ENCODE results near the gene PDLIM5. TPM values are rescaled to one million over a fixed set of nuclear protein-coding genes. Genes with fewer than 3 reads are reported as not detected.

Gene PDLIM5
- total RNA-seq, 1 experiment from 2014 or later, result 58.0 TPM

- H3K9ac ChIP-seq (ENCODE audit: extremely low read depth, insufficient read length, low read length), result no peak overlapping the region
- H3K4me2 ChIP-seq (ENCODE audit: insufficient read depth, insufficient read length, low read length), result no peak overlapping the region
- no peak overlapping the region for H2BK120ac ChIP-seq (ENCODE audit: low read depth, low read length, poor library complexity, severe bottlenecking)
- H2BK12ac ChIP-seq (ENCODE audit: insufficient read length, low read depth, low read length), result no peak overlapping the region
- WGBS (ENCODE audit: extremely low coverage, insufficient read length, low lambda C conversion rate), result no CpG with 5 or more reads among the region's 5 CpGs
- no peaks in the 10 kb centered on the region for H3K23me2 ChIP-seq (ENCODE audit: insufficient read length, low read depth, low read length, poor library complexity, severe bottlenecking)
- Mint-ChIP-seq H3K4me3 (no peak overlapping the region), H3K9me3 (no peaks in the 10 kb centered on the region), H3K27ac (0 out of 7 replicates have a peak overlapping the region, but pooled peaks of 1 of the 3 experiments have one; percentile 0), H3K27me3 (ENCODE audit: low read depth) (no peaks in the 10 kb centered on the region), H3K36me3 (ENCODE audit: insufficient read depth in 1 of 3, low read depth in 3 of 3) (no peaks in the 10 kb centered on the region), H3K4me1 (no peaks in the 10 kb centered on the region)
- no peak overlapping the region for H3K23ac ChIP-seq (ENCODE audit: insufficient read length, low read depth, low read length)
- no peaks in the 10 kb centered on the region for H3K27me3 ChIP-seq (ENCODE audit: insufficient read depth, low read length)
- no peak overlapping the region for H2AK5ac ChIP-seq (ENCODE audit: insufficient read length, low read length)
- H3K4ac ChIP-seq (ENCODE audit: low read depth, low read length), result no peak overlapping the region
- H2BK5ac ChIP-seq (ENCODE audit: insufficient read length, low read length), result no peak overlapping the region
- H3K79me1 ChIP-seq (ENCODE audit: insufficient read depth, low read depth, low read length, poor library complexity, severe bottlenecking), result peaks cover 4% of the 10 kb centered on the region
- no peak for DNase-seq
- no peaks in the 10 kb centered on the region for H3K9me3 ChIP-seq (ENCODE audit: control insufficient read depth, low read depth, low read length)
- H4K20me1 ChIP-seq (ENCODE audit: control insufficient read depth, insufficient read depth, insufficient read length), result no peaks in the 10 kb centered on the region
- no peaks in the 10 kb centered on the region; the same call in 1 of the 2 replicates for H3K79me2 ChIP-seq (ENCODE audit: insufficient read depth, low read length)
- H2AFZ ChIP-seq (ENCODE audit: low read length), result no peak overlapping the region
- H3K56ac ChIP-seq (ENCODE audit: insufficient read length, low read depth, low read length), result no peak overlapping the region
- no peak overlapping the region for H4K91ac ChIP-seq (ENCODE audit: insufficient read length, low read depth, low read length)
- H4K5ac ChIP-seq (ENCODE audit: insufficient read length, low read depth, low read length), result no peak overlapping the region
- no peak overlapping the region for H2BK15ac ChIP-seq (ENCODE audit: low read depth, low read length)
- H2BK20ac ChIP-seq (ENCODE audit: low read depth, low read length, poor library complexity, severe bottlenecking), result no peak overlapping the region
- H3K4me1 ChIP-seq (ENCODE audit: insufficient read depth, low read length), result peaks cover 3% of the 10 kb centered on the region; the same call in 1 of the 2 replicates
- no peak overlapping the region for H4K8ac ChIP-seq (replicated peaks; ENCODE audit: insufficient read length, low read depth, low read length)
- H3T11ph ChIP-seq (ENCODE audit: low read length), result no peak overlapping the region
- H3K27ac ChIP-seq (ENCODE audit: insufficient read length, low read depth, low read length), result no peak overlapping the region
- H3K18ac ChIP-seq (ENCODE audit: insufficient read length, low read depth, low read length), result no peak overlapping the region
- no peak overlapping the region for H3K14ac ChIP-seq (ENCODE audit: insufficient read depth, low read length)
- no peak for TF ChIP-seq CTCF (conservative IDR thresholded peaks at IDR 0.05)
Measured at GRCh38 chr4:94519019-94519418, 67.3 kb downstream of the PDLIM5 start.

All from H9 (cell line).